ENCODE results near the gene PLB1.
A peak's percentile ranks its signal among the peaks of the same experiment; 100 is the strongest.

The PLB1 gene

DNA sequence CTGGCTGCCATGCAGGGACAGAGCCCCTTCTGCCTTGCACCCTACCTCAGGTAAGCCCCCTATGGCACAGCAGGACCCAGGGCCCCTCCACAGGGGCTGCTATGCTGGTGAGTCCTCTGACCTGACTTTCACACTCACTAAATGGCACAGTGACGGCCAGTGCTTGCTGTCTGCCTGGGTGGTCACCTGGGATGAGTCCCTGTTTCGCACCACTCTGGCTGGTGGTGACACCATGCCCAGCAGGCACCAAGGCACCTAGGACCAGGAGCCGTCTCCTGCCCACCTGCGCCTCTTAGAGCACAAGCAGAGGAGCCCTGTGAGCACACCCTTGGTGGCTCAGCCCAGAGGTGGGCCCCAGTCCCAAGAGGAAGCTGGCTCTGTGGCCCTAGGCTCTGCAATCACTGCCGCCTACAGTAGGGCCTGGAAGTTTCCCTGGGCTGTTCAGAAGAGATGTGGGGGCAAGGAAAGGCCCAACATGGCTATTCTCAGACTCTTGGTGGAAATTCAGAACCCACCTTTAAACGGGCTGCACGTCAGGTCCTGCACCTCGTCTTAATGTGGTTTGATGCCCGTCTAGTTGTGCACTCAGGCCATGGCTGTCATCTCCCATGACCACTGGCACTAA, 96.0 kb downstream of the PLB1 start:
- no peak for DNase-seq (ENCODE audit: low read depth)

DNA sequence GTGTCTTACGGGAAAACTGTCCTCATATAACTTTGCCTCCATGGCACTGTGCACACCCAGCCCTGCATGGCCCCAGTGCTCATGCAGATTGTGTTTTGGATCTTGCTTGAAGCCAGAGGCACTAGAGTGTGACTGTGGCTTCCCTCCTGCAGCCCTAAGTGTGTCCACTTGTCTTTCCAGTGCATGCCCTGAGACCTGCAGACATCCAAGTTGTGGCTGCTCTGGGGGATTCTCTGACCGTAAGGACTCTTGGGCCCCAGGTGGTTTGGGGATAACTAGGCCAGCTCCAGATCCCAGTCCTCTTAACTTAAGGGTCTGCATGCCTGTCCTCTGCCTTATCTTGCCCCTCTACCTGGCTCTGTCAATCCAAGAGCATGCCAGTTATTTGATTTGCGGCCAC, 96.6 kb downstream of the PLB1 start:
- DNase-seq (ENCODE audit: low read depth): no peak

DNA sequence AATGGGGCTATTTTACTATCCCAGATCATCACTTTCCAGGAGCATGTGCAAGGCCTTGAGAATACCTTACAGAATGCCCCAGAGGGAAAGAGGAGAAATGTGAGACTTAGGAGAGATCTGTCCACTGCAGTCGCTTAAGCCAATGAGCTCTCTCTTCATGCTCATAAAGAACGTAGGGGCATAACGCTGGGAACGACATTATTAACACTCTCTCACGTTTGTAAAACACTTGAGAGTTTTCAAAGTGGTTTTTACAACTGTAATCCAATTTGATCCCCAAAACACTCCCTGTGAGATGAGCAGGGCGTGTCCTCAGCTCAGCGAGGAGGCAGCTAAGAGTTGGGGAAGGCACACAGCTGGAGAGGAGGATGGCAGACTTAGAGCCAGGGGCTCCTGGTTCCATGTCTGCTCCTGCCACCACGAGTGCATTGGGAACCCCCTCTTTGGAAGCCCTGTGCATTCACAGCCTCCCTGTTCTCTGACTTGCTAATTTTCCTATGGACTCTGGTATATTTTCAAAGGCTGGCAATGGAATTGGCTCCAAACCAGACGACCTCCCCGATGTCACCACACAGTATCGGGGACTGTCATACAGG, 97.4 kb downstream of the PLB1 start:
- no peak for DNase-seq (ENCODE audit: low read depth)

DNA sequence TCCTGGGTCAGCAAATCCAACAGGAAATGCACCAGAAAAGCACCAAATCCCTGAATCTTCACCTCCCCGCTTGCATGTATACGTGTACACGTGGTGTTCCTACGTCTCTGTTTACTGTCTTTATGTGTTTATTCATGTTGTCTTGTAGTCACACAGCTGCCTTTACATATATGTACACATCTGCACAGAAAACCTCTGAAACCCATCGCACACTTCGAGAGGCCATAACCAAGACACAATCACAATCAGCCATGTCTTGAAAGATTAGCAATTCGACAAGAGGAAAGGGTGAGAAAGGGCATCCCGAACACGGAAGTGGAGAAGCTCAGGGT, 98.1 kb downstream of the PLB1 start:
- DNase-seq (ENCODE audit: low read depth): no peak

DNA sequence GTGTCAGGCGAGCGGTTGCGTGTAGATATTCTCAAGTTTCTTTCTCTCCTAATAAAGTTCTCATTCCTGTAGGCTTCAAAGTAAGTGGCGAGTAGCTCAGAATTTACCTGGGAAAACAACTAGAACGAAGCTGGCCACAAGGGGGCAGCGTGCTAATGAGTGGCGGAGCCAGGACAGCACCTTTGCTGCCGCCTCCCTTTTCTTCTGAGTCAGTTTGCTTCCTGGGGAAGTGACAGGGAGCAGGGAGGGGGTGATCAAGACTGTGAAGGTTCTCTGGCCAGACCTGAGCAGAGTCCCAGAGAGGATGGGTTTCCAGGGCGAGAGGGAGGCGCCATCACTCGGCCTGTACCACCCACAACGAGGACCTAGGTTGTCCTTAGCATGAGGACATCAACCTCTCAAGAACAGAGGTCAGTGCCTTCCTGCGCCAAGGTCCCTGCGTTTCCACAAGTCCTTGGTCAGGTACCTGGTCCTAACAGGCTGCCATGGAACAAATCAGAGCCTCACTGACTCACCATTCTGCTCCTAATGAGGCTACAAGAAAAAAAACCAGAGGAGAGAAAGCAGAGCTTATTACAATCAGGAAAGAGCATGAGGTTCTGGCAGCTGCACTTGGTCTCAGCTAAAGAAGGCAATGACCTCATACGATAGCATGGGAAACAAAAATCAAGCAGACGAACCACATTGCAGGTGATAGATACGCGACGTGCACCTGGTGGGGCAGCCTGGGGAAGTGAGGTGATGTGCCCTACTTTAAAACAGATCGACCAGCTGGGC, 98.7 kb downstream of the PLB1 start:
- peak; percentile 73 for DNase-seq (ENCODE audit: low read depth)

DNA sequence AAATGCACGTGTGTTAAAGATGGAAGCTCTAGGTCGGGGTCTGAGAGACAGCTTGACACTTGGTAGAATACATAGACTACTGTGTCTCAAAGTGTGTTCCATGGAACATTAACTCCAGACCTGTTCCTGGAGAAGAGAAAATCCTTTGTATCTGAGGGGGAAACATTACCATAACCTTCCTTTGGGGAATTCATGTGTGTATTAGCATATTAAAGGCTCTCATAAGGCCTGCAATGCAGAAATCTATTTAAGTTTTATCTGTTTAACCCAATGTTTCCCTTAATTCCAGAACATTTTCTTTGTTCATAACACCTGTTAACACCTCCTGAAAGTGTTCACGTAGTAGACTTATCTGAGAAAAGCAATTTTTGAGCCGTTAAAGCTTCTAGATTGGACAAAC, 99.5 kb downstream of the PLB1 start:
- no peak for DNase-seq (ENCODE audit: low read depth)

DNA sequence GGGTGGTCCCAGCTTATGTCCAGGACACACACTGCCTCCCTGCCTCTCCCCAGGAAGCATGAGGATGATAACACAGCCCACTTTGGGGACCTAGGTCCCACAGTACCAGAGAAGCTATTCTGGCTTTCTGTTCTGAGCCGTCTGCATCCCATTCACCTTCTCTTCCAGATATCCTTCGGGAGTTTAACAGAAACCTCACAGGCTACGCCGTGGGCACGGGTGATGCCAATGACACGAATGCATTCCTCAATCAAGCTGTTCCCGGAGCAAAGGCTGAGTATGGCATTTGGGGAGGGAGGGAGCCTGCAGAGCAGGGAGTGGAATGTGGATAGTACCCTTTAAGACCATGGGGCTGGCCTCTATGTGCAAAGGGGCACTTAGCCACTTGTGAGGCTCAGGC, 102.6 kb downstream of the PLB1 start:
- no peak for DNase-seq (ENCODE audit: low read depth)

DNA sequence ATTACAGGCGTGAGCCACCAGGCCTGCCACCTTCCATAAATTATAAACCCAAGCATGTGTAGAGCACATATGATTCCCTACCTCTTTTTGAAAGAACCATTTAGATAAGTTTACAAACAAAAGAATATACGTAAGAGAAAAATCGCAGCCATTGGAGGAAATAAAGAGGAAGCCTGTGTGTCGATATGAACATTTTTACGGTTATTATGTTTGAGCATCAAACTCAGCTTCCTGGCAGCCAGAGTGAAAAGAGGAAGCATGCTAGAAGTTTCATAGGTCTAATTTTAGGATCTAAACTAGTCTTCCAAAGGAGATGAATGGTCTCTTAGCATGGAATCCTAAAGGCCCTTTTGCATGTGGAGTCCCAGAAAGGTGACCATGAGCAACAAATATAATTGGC, 104.3 kb downstream of the PLB1 start:
- no peak for DNase-seq (ENCODE audit: low read depth)

DNA sequence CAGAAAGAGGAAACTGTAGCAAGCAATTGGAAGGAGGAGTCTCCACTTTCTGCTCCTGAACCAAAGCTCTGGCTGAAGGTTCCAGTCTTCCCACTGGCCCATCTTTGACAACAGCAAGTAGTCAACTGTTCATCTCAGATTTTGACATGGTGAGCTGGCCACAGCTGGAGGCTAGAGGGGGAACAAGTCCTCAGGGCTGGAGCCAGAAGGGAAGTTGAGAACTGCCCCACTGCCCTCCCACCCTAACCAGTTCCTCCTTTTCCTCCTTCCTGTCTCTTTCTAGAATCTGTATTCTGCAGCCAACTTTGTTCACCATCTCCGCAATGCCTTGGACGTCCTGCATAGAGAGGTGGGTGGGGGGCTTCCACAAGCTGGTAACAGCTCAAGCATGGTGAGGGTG, 105.8 kb downstream of the PLB1 start:
- DNase-seq (ENCODE audit: low read depth): no peak

DNA sequence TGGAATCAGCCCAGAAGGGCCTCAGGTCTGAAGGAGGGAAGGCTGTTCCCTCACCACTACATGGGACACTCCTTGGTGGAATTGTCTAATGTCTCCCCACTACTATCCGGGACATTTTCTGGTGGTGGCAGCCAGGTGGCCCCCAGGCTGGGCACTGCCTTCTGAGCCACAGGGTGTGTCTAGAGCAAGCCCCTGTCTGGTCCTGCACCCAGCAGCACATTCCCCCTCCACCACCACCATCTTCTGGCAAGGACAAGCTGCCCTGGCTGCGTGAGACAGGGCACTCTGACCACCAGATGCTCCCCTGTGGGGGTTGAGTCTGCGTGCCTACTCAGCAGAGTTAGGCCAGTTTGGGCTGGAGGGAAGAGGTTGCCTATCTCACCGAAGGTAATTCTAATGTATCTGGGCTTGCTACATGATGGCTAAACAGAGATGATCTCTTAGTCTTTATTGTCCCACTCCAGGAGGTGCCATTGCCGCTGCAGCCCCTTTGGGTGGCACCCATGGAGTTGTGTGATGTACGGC, 106.3 kb downstream of the PLB1 start:
- no peak for DNase-seq (ENCODE audit: low read depth)

DNA sequence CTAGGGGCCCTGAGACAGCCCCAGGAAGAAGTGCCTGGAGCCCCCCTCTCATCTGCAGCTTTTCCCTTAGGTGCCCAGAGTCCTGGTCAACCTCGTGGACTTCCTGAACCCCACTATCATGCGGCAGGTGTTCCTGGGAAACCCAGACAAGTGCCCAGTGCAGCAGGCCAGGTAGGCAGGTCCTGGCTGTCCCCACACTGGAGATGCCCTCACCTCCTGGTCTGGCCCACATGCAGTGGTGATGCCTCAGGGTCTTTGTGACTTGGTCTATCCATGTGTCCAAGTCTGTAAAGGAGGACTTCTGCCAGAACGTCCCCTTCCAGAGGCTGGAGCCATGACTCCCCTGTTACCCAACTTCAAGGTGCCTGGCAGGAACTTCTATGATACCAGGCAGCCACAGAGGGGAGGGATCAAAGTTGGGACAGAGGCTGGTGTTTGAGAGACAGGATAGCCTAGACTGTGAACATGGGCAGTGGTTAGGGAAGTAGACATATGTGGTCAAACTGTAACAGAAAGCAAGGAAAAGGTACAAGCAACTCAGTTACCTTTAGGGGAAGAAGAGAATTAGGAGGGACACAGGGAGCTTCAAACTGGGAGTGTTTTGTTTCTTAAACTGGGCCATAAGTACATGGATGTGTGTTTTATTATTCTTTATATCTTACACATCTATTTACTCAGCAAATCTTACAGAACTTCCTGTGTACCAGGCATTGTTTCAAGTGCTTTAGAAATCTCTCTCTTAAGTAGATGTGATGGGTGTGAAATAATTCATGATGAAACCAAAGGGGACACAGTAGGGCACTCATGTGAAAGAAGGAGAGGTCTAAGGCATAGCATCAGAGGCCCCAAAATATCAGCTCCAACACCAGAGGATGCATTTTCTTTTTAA, 107.1 kb downstream of the PLB1 start:
- DNase-seq (ENCODE audit: low read depth): no peak

DNA sequence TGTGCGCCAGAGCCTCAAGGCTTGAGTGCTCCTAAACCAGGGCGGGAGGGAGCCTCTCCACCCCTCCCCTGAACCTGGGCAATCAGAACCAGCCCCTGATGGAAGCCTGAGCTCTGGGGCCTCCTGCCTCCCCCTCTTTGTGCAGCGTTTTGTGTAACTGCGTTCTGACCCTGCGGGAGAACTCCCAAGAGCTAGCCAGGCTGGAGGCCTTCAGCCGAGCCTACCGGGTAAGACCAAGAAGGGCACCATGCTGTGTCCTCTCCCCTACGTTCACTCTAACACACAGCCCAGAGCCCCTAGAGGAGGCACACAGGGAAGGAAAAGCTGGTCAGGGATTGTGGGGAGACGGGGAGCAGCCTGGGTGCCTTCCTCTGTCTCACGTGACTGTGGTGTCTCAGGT, 108.0 kb downstream of the PLB1 start:
- DNase-seq (ENCODE audit: low read depth): no peak

DNA sequence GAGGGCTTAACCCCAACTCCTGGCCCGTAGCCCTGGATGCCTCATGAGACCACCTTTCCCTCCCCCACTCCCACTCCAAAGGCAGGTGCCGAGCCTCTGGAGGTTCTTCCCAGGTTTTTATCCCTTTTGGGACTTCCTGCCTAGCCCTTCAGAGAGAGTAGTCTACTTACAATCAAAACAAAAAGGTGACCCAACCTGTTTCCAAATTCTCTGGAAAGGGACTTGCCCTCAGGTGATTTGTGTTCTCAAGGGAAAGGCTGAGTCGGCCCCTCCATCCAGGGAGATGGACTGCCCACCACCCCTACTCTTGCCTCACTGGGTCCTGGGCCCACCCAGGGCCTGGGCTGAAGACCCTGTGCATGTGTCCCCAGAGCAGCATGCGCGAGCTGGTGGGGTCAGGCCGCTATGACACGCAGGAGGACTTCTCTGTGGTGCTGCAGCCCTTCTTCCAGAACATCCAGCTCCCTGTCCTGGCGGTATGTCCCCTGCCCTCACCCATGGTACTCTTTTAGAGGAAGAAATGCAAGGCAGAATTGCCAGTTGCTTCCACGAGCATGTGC, 108.5 kb downstream of the PLB1 start:
- no peak for DNase-seq (ENCODE audit: low read depth)

DNA sequence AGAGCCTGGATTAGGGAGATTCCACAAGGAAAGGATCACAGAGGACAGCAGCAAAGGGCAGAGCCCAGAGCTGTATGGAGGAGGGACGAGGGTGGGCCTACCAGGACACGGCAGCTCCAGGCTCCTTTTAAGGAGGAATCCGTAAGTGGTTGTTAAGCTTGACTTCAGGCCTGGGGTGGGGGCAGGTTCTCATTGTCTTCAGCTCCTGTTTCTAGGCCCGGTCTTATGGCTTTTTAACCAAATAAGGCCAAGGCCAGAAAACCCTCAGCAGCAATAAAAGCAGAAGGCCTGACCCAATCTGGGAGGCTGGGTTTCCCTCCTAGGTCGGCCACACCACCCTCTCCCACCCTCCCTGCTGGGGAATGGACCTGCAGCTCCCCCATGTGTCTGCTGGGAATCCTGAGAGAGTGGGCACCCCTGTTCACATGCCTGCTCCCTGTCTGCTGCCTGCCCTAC, 111.2 kb downstream of the PLB1 start:
- no peak for DNase-seq (ENCODE audit: low read depth)

DNA sequence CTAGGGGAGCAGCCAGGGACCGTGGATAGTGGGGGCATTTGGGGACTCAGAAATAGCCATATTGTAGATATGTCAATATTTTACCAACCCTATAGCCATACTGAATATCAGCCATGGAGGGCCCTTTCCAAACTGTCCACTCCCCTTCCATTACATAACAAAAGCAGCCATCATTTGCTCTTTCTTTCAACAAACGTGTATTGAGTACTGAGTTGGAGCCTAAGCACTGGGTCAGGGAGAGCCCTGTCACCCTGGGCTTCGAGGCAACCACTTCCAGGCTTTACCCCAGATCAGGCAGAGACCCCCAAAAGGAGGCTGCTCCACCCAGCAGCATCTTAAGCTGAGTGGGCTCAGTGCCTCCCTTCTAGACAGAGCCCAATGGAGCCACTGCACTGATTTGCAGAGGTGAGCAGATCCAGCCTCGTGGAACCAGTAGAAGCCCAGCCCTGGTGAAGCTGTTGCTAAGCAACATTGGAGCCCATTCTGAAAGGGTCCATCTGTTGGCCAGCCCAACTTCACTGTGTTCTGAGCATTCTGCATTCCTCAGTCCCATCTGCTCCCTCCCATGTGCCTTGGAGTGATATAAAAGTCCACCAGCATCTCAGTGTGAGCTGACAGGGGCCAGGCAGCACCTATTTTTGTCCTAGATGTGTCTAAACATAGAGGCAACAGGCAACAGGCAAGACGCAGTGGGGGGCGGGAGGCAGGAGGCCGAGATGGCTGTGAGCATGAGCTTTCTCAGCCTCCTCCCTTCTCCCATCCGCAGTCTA, 112.1 kb downstream of the PLB1 start:
- DNase-seq (ENCODE audit: low read depth): no peak

DNA sequence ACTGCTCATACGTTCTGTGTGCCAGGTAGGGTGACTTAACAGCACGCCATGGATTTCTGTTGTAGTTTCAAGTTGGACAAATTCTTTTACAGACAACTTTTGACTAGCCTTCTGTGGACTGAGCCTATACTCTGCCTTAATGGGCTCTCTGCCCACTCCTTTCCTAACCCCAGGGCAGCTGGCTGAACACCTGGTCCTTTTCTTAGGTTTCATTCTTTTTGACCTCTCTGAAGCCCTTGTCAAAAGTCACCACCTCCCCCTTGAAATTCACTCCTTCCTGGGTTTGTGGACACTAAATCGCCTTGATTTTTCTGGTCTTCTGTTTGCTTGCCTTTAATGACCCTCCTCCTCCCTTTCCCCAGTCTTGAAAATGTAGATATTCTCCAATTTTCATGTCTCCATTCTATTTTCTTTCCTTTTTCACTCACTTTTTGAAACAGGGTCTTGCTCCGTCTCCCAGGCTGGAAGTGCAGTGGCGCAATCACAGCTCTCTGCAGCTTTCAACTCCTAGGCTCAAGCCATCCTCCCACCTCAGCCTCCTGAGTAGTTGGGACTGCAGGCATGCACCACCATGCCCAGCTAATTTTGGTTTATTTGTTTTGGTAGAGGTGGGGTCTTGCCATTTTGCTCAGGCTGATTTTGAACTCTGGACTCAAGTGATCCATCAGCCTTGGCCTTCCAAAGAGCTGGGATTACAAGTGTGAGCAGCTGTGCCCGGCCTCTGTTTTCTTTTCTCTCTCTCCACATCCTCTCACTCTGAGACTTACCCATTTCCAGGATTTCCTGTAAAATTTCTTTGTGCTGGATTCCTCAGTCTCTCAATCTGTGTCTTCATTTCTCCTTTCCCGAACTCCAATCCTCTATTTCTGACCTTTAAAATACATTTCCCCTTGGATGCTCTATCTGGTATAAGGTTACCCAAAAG, 112.9 kb downstream of the PLB1 start:
- no peak for DNase-seq (ENCODE audit: low read depth)

DNA sequence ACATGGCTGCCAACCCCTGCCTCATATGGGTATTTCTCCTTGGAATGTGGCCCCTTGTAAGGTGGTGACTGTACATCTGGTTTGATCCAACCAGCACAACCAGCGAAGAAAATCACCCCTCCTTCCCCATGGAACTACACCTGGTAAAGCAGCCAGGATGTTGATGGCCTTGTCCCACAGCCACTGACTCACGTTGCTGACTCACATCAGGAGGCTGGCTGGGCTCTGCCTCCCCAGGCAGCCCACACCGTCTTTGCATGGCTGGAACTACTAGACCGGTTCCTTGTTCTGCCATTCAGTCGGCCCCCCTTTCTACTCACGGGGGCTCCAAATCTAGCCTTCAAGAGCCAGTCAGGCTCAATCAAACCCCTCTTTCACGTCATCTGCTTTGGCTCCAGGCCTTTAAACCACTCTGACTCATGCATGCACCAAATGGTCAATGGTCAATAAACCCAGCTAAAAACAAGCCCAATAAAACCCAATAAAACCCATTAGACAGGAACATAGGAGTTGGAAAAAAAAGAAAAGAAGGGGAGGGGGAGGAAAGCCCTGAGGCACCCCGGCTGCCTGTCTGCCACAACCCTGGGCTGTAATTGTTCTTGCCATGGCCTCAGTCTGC, 114.8 kb downstream of the PLB1 start:
- no peak for DNase-seq (ENCODE audit: low read depth)

DNA sequence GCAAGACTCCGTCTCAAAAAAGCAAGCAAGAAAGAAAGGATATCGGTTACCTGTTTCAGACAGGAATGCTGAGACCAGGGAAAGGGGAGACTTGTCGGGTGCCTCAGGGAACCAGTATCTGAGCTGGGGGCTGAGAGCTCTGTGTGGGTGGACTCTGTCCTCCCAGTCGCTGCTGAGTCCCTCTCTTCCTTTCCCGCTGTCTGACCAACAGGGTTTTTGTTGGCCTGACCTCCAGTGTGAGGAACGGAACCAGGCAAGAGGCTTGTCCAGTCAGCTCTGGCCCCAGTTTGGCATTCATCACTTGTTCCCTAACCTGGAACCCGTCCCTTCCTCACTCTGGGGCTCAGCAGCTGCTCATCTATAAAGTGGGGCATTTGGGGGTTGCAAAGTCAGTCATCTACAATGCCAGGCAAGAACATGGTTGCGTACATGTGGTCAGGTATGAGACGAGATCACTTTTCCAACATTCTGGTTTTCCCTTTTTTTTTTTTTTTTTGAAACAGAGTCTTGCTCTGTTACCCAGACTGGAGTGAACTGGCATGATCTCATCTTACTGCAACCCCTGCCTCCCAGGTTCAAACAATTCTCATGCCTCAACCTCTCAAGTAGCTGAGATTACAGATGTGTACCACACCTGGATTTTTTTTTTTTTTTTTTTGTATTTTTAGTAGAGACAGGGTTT, 116.4 kb downstream of the PLB1 start:
- DNase-seq (ENCODE audit: low read depth): no peak

DNA sequence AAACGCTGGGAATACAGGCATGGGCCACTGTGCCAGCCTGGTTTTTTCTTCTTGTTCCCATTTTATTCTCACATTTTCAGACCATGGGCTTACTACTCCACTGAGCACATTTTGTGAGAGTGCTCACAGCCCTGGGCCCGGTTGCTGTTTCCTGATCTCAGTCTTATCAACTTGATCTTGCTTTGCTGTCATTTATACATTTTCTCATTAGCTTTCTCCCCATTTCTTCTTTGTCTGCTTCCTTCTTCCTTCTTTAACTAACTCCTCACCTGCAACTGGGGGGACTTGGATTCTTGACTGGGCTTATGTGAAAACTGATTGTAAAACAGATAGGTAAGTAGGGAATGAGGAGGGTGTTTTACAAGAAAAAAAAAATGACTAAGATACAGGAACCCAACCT, 117.3 kb downstream of the PLB1 start:
- DNase-seq (ENCODE audit: low read depth): no peak

Measured in activated gamma-delta T cell treated with anti-CD3 and anti-CD28 coated beads, Interleukin-2, amount 50 U/mL, for 16 hours (primary cell).